ENCODE measurements around the gene KAZN.
A peak's percentile ranks its signal among the peaks of the same experiment; 100 is the strongest.

Gene KAZN

GRCh38 chr1:14896381-14897079 lies 298.0 kb downstream of the KAZN start:
- H3K9ac ChIP-seq (ENCODE audit: low read length): no peak overlapping the region
- peaks cover 0 to 4% of the 10 kb centered on the region in 2 experiments for H3K4me1 ChIP-seq (ENCODE audit: control insufficient read depth in 1 of 2, insufficient read depth in 2 of 2, low read length in 2 of 2)
- H2BK120ac ChIP-seq (ENCODE audit: insufficient read depth, low read length, poor library complexity): no peak overlapping the region
- no peak overlapping the region for H2BK12ac ChIP-seq (ENCODE audit: low read length)
- no peaks in the 10 kb centered on the region for H3K27me3 ChIP-seq (ENCODE audit: insufficient read depth, low read length)
- H3K23ac ChIP-seq (ENCODE audit: low read length): no peak overlapping the region
- peak in 1 of 2 donors; percentile 62 for DNase-seq
- no peak overlapping the region for H3K4me3 ChIP-seq (ENCODE audit: low read depth, low read length)
- no peak overlapping the region for H4K91ac ChIP-seq (ENCODE audit: low read depth, low read length)
- H3K14ac ChIP-seq (ENCODE audit: low read length): no peak overlapping the region
- no peak overlapping the region for H4K8ac ChIP-seq (ENCODE audit: low read depth, low read length)
- H2BK5ac ChIP-seq (ENCODE audit: low read depth, low read length, poor library complexity): no peak overlapping the region
- no peaks in the 10 kb centered on the region for H3K79me2 ChIP-seq (ENCODE audit: control insufficient read depth, insufficient read depth, low read length, poor library complexity)
- no peak overlapping the region for H2AFZ ChIP-seq (ENCODE audit: insufficient read depth, low read length, poor library complexity)
- no peak overlapping the region for H3K18ac ChIP-seq (ENCODE audit: low read length)
- no peak overlapping the region for H3K4ac ChIP-seq (ENCODE audit: low read depth, low read length)
- no CpG with 5 or more reads among the region's 3 CpGs for WGBS (ENCODE audit: extremely low coverage, insufficient coverage, insufficient read length)
- H4K12ac ChIP-seq (ENCODE audit: low read depth, low read length): no peak overlapping the region
- no peaks in the 10 kb centered on the region for H3K79me1 ChIP-seq (ENCODE audit: low read length)
- H3K9me3 ChIP-seq (ENCODE audit: insufficient read depth, low read depth, low read length): peaks cover 2% of the 10 kb centered on the region
- H3K36me3 ChIP-seq (ENCODE audit: control insufficient read depth in 1 of 2, insufficient read depth in 2 of 2, low read length in 2 of 2): no peaks in the 10 kb centered on the region
- H2AK5ac ChIP-seq (ENCODE audit: low read length): no peak overlapping the region
- H3K27ac ChIP-seq (ENCODE audit: low read depth, low read length): no peak overlapping the region
- no peak overlapping the region for H3K4me2 ChIP-seq (ENCODE audit: low read length)

- H3K79me1 ChIP-seq (ENCODE audit: low read length): no peaks in the 10 kb centered on the region
Measured at GRCh38 chr1:14897080-14897449, 298.6 kb downstream of the KAZN start.

GRCh38 chr1:14897547-14897946 lies 299.1 kb downstream of the KAZN start:
- no peak overlapping the region for H3K23ac ChIP-seq (ENCODE audit: low read length)
- H4K8ac ChIP-seq (ENCODE audit: low read depth, low read length): no peak overlapping the region
- no peaks in the 10 kb centered on the region for H3K79me1 ChIP-seq (ENCODE audit: low read length)
- H3K36me3 ChIP-seq (ENCODE audit: control insufficient read depth in 1 of 2, insufficient read depth in 2 of 2, low read length in 2 of 2): no peaks in the 10 kb centered on the region
- no peak overlapping the region for H2AFZ ChIP-seq (ENCODE audit: insufficient read depth, low read length, poor library complexity)
- H2AK5ac ChIP-seq (ENCODE audit: low read length): no peak overlapping the region
- no peaks in the 10 kb centered on the region for H3K79me2 ChIP-seq (ENCODE audit: control insufficient read depth, insufficient read depth, low read length, poor library complexity)
- no peak overlapping the region for H2BK12ac ChIP-seq (ENCODE audit: low read length)
- no peak overlapping the region for H3K9ac ChIP-seq (ENCODE audit: low read length)
- no peak overlapping the region for H3K27ac ChIP-seq (ENCODE audit: low read depth, low read length)
- no CpG with 5 or more reads among the region's 4 CpGs for WGBS (ENCODE audit: extremely low coverage, insufficient coverage, insufficient read length)
- no peak overlapping the region for H2BK5ac ChIP-seq (ENCODE audit: low read depth, low read length, poor library complexity)
- H3K4ac ChIP-seq (ENCODE audit: low read depth, low read length): no peak overlapping the region
- no peak overlapping the region for H3K4me2 ChIP-seq (ENCODE audit: low read length)
- DNase-seq: no peak
- no peak overlapping the region for H3K14ac ChIP-seq (ENCODE audit: low read length)
- H3K4me3 ChIP-seq (ENCODE audit: low read depth, low read length): no peak overlapping the region
- peaks cover 0 to 4% of the 10 kb centered on the region in 2 experiments for H3K4me1 ChIP-seq (ENCODE audit: control insufficient read depth in 1 of 2, insufficient read depth in 2 of 2, low read length in 2 of 2)
- H3K18ac ChIP-seq (ENCODE audit: low read length): no peak overlapping the region
- H3K9me3 ChIP-seq (ENCODE audit: insufficient read depth, low read depth, low read length): peaks cover 2% of the 10 kb centered on the region
- no peak overlapping the region for H4K12ac ChIP-seq (ENCODE audit: low read depth, low read length)
- H2BK120ac ChIP-seq (ENCODE audit: insufficient read depth, low read length, poor library complexity): no peak overlapping the region
- H3K27me3 ChIP-seq (ENCODE audit: insufficient read depth, low read length): no peaks in the 10 kb centered on the region
- H4K91ac ChIP-seq (ENCODE audit: low read depth, low read length): no peak overlapping the region

More at GRCh38 chr1:14897080-14897449, 298.6 kb downstream of the KAZN start:
- no peaks in the 10 kb centered on the region for H3K36me3 ChIP-seq (ENCODE audit: control insufficient read depth in 1 of 2, insufficient read depth in 2 of 2, low read length in 2 of 2)
- no peak overlapping the region for H2BK120ac ChIP-seq (ENCODE audit: insufficient read depth, low read length, poor library complexity)
- no peak overlapping the region for H2BK12ac ChIP-seq (ENCODE audit: low read length)
- no peak overlapping the region for H4K8ac ChIP-seq (ENCODE audit: low read depth, low read length)
- H2AFZ ChIP-seq (ENCODE audit: insufficient read depth, low read length, poor library complexity): no peak overlapping the region
- no peak overlapping the region for H3K18ac ChIP-seq (ENCODE audit: low read length)
- no peak overlapping the region for H4K91ac ChIP-seq (ENCODE audit: low read depth, low read length)
- H3K14ac ChIP-seq (ENCODE audit: low read length): no peak overlapping the region
- no peak overlapping the region for H4K12ac ChIP-seq (ENCODE audit: low read depth, low read length)
- H3K4ac ChIP-seq (ENCODE audit: low read depth, low read length): no peak overlapping the region
- H2BK5ac ChIP-seq (ENCODE audit: low read depth, low read length, poor library complexity): no peak overlapping the region
- H3K4me3 ChIP-seq (ENCODE audit: low read depth, low read length): no peak overlapping the region
- no peak overlapping the region for H3K4me2 ChIP-seq (ENCODE audit: low read length)
- H3K23ac ChIP-seq (ENCODE audit: low read length): no peak overlapping the region
- no peaks in the 10 kb centered on the region for H3K27me3 ChIP-seq (ENCODE audit: insufficient read depth, low read length)
- H3K9ac ChIP-seq (ENCODE audit: low read length): no peak overlapping the region
- no peak overlapping the region for H3K27ac ChIP-seq (ENCODE audit: low read depth, low read length)
- H3K4me1 ChIP-seq (ENCODE audit: control insufficient read depth in 1 of 2, insufficient read depth in 2 of 2, low read length in 2 of 2): peaks cover 0 to 4% of the 10 kb centered on the region in 2 experiments
- peaks cover 2% of the 10 kb centered on the region for H3K9me3 ChIP-seq (ENCODE audit: insufficient read depth, low read depth, low read length)
- H2AK5ac ChIP-seq (ENCODE audit: low read length): no peak overlapping the region
- no peaks in the 10 kb centered on the region for H3K79me2 ChIP-seq (ENCODE audit: control insufficient read depth, insufficient read depth, low read length, poor library complexity)
- no peak for DNase-seq

- no peak overlapping the region for H2AK5ac ChIP-seq (ENCODE audit: low read length)
- no peak overlapping the region for H3K4me3 ChIP-seq (ENCODE audit: low read depth, low read length)
- no peak overlapping the region for H3K27ac ChIP-seq (ENCODE audit: low read depth, low read length)
- H3K14ac ChIP-seq (ENCODE audit: low read length): no peak overlapping the region
- H3K9me3 ChIP-seq (ENCODE audit: insufficient read depth, low read depth, low read length): peaks cover 2% of the 10 kb centered on the region
- H3K4ac ChIP-seq (ENCODE audit: low read depth, low read length): no peak overlapping the region
- no peak overlapping the region for H3K9ac ChIP-seq (ENCODE audit: low read length)
- H4K8ac ChIP-seq (ENCODE audit: low read depth, low read length): no peak overlapping the region
- no peaks in the 10 kb centered on the region for H3K79me2 ChIP-seq (ENCODE audit: control insufficient read depth, insufficient read depth, low read length, poor library complexity)
- H3K27me3 ChIP-seq (ENCODE audit: insufficient read depth, low read length): no peaks in the 10 kb centered on the region
- no peaks in the 10 kb centered on the region for H3K36me3 ChIP-seq (ENCODE audit: control insufficient read depth in 1 of 2, insufficient read depth in 2 of 2, low read length in 2 of 2)
- H2BK5ac ChIP-seq (ENCODE audit: low read depth, low read length, poor library complexity): no peak overlapping the region
- DNase-seq: no peak
- no CpG with 5 or more reads among the region's 7 CpGs for WGBS (ENCODE audit: extremely low coverage, insufficient coverage, insufficient read length)
- no peak overlapping the region for H4K12ac ChIP-seq (ENCODE audit: low read depth, low read length)
- no peak overlapping the region for H3K18ac ChIP-seq (ENCODE audit: low read length)
- peaks cover 0 to 4% of the 10 kb centered on the region in 2 experiments for H3K4me1 ChIP-seq (ENCODE audit: control insufficient read depth in 1 of 2, insufficient read depth in 2 of 2, low read length in 2 of 2)
- H3K79me1 ChIP-seq (ENCODE audit: low read length): no peaks in the 10 kb centered on the region
- H3K23ac ChIP-seq (ENCODE audit: low read length): no peak overlapping the region
- H2BK12ac ChIP-seq (ENCODE audit: low read length): no peak overlapping the region
- no peak overlapping the region for H3K4me2 ChIP-seq (ENCODE audit: low read length)
- no peak overlapping the region for H2AFZ ChIP-seq (ENCODE audit: insufficient read depth, low read length, poor library complexity)
- H4K91ac ChIP-seq (ENCODE audit: low read depth, low read length): no peak overlapping the region
- H2BK120ac ChIP-seq (ENCODE audit: insufficient read depth, low read length, poor library complexity): no peak overlapping the region
Measured at GRCh38 chr1:14897997-14898645, 299.6 kb downstream of the KAZN start.
